ENCODE data around the gene THRB.

Gene THRB

GRCh38 chr3:24264011-24264410, 230.6 kb downstream of the THRB start:
- Histone ChIP-seq H3K27ac (no peak overlapping the region), H3K4me2 (ENCODE audit: low read length) (no peak overlapping the region), H3K4me3 (ENCODE audit: low read depth, low read length) (no peak overlapping the region), H2AFZ (no peak overlapping the region), H3K79me2 (no peaks in the 10 kb centered on the region), H3K27me3 (ENCODE audit: control insufficient read depth, insufficient read depth, low read length) (no peaks in the 10 kb centered on the region), H3K4me1 (no peaks in the 10 kb centered on the region), H3K9me3 (ENCODE audit: control insufficient read depth, low read length) (no peaks in the 10 kb centered on the region), H3K9ac (no peak overlapping the region), H3K36me3 (ENCODE audit: control insufficient read depth, insufficient read depth, low read length) (no peaks in the 10 kb centered on the region)
- TF ChIP-seq CTCF (IDR thresholded peaks at IDR 0.05) = no peak

DNA sequence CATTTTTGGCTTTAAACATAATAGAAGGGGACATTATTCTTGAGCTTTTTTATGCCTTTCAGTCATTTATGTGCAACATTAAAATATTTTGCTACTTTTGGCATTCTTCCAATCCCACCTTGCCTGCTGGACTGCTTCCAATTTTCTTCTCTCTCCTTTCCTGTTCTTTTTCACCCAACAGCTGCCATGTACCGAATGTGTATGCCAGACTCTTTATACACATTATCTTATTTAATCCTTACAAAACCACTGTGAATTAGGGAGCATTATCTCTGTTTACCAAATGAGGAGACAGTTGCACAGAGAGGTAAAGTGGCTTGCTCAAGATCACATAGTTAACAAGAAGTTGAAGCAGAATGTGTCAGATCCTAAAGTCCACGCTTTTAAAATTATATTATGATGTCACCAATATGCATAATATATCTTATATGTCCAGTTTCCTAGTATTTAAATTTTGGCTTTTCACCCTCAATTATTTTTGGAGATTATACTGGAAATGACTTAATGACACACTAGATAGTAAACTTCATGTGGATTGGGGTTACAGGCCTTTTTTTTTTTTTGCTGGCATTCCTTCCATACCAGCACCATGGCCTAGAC, 231.5 kb downstream of the THRB start:
- no peak for TF ChIP-seq CTCF (IDR thresholded peaks at IDR 0.05)

GRCh38 chr3:24261521-24261920, 233.1 kb downstream of the THRB start:
- no peaks in the 10 kb centered on the region for H3K27me3 ChIP-seq (ENCODE audit: control insufficient read depth, insufficient read depth, low read length)
- TF ChIP-seq CTCF (IDR thresholded peaks at IDR 0.05) = no peak
- no peak overlapping the region for H3K4me3 ChIP-seq (ENCODE audit: low read depth, low read length)
- no peak overlapping the region for H3K27ac ChIP-seq
- H3K79me2 ChIP-seq = no peaks in the 10 kb centered on the region
- no peaks in the 10 kb centered on the region for H3K4me1 ChIP-seq
- H2AFZ ChIP-seq = no peak overlapping the region
- H3K36me3 ChIP-seq (ENCODE audit: control insufficient read depth, insufficient read depth, low read length) = no peaks in the 10 kb centered on the region
- no peaks in the 10 kb centered on the region for H3K9me3 ChIP-seq (ENCODE audit: control insufficient read depth, low read length)
- H3K4me2 ChIP-seq (ENCODE audit: low read length) = no peak overlapping the region
- H3K9ac ChIP-seq = no peak overlapping the region

More for the DNA sequence above, 231.5 kb downstream of the THRB start:
- no peaks in the 10 kb centered on the region for H3K79me2 ChIP-seq
- no peak overlapping the region for H2AFZ ChIP-seq
- no peak overlapping the region for H3K27ac ChIP-seq
- H3K9ac ChIP-seq = no peak overlapping the region
- no peak overlapping the region for H3K4me2 ChIP-seq (ENCODE audit: low read length)
- no peaks in the 10 kb centered on the region for H3K4me1 ChIP-seq
- no peaks in the 10 kb centered on the region for H3K36me3 ChIP-seq (ENCODE audit: control insufficient read depth, insufficient read depth, low read length)
- no peak overlapping the region for H3K4me3 ChIP-seq (ENCODE audit: low read depth, low read length)
- no peaks in the 10 kb centered on the region for H3K27me3 ChIP-seq (ENCODE audit: control insufficient read depth, insufficient read depth, low read length)
- no peaks in the 10 kb centered on the region for H3K9me3 ChIP-seq (ENCODE audit: control insufficient read depth, low read length)

GRCh38 chr3:24259901-24260512, 234.6 kb downstream of the THRB start:
- H3K9me3 ChIP-seq (ENCODE audit: control insufficient read depth, low read length) = no peaks in the 10 kb centered on the region
- H2AFZ ChIP-seq = no peak overlapping the region
- no peaks in the 10 kb centered on the region for H3K27me3 ChIP-seq (ENCODE audit: control insufficient read depth, insufficient read depth, low read length)
- no peak overlapping the region for H3K4me3 ChIP-seq (ENCODE audit: low read depth, low read length)
- H3K4me2 ChIP-seq (ENCODE audit: low read length) = no peak overlapping the region
- H3K27ac ChIP-seq = no peak overlapping the region
- no peaks in the 10 kb centered on the region for H3K36me3 ChIP-seq (ENCODE audit: control insufficient read depth, insufficient read depth, low read length)
- no peak for TF ChIP-seq CTCF (IDR thresholded peaks at IDR 0.05)
- no peaks in the 10 kb centered on the region for H3K79me2 ChIP-seq
- no peak overlapping the region for H3K9ac ChIP-seq
- no peaks in the 10 kb centered on the region for H3K4me1 ChIP-seq
